Measurements from ENCODE around the gene EVC2.

- TF ChIP-seq ZFP3 (CRISPR knock-in tag; IDR thresholded peaks at IDR 0.05) (no peak), ZNF8 (CRISPR knock-in tag; IDR thresholded peaks at IDR 0.05) (no peak)
These were observed 22.1 kb upstream of the EVC2 start for GRCh38 chr4:5730436-5730835.

Measured in SK-N-SH treated with all-trans-retinoic acid at 6 μM for 48 hours (cell line).